Measurements from ENCODE around the gene S100PBP. TPM values are rescaled to one million over a fixed set of nuclear protein-coding genes. Genes with fewer than 3 reads are reported as not detected.

S100PBP gene
- total RNA-seq, 2 donors from 2014 or later: 15.6 to 27.0 TPM

DNA sequence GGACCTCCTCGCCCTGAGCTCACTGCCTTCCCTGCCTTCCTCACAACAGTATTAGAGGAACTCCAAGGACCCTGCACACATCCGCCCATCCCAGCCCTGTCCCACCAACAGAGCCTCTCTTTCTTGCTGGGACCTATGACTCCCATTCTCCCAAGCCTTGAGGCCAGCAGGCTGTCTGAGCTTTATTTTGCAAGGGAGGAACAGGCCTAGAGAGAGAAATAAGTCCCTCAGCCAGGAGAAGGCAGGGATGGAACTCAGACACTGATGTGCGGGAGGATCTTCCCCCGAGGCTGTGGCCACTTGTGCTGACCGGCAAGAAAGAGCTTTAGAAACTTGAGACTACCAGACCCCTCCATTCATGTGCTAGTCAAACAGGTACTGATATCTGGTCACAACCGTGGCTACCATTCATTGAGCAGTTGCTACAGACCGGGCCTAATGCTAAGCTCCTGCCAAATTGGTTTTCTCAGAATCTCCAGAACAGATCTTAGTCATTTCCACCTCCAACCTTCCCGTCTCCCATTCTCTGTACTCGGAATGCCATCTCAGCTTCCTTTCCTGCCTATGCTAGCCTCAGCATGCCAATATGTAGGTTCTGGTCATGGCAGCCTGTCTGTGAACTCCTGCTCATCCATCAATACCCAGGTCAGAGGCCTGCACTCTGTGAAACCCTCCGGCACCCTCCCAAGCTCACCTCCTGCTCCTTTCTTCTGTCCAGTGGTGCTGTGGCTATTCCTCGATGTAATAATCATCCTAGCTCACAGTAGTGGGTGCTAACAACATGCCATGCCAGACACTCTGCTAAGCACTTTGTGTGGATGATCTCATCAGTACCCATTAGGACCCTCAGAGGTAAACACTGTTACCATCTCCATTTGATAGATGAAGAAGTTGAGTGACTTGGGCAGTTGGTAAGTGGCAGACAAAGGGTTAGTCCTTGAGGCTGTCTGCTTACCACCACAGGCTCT lies 79.9 kb downstream of the S100PBP start:
- DNase-seq (no peak), ATAC-seq (no peak)
- H3K4me1 ChIP-seq: peaks cover 28% of the 10 kb centered on the region
- H3K4me3 ChIP-seq: no peak overlapping the region
- H3K9me3 ChIP-seq: no peaks in the 10 kb centered on the region
- WGBS, 2 donors: 84 to 87% methylated on average over 11 of the region's 11 CpGs
- no peak overlapping the region for H3K27ac ChIP-seq
- no peaks in the 10 kb centered on the region for H3K36me3 ChIP-seq (replicated peaks in 1 of 2; ENCODE audit: insufficient read depth in 1 of 2, low read depth in 2 of 2)
- H3K27me3 ChIP-seq: no peaks in the 10 kb centered on the region
- intact Hi-C loops (cut with DNase I): no loop called here
- TF ChIP-seq, protein P1, sequence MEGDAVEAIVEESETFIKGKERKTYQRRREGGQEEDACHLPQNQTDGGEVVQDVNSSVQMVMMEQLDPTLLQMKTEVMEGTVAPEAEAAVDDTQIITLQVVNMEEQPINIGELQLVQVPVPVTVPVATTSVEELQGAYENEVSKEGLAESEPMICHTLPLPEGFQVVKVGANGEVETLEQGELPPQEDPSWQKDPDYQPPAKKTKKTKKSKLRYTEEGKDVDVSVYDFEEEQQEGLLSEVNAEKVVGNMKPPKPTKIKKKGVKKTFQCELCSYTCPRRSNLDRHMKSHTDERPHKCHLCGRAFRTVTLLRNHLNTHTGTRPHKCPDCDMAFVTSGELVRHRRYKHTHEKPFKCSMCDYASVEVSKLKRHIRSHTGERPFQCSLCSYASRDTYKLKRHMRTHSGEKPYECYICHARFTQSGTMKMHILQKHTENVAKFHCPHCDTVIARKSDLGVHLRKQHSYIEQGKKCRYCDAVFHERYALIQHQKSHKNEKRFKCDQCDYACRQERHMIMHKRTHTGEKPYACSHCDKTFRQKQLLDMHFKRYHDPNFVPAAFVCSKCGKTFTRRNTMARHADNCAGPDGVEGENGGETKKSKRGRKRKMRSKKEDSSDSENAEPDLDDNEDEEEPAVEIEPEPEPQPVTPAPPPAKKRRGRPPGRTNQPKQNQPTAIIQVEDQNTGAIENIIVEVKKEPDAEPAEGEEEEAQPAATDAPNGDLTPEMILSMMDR (IDR thresholded peaks at IDR 0.05): no peak
- TF ChIP-seq POLR2A (IDR thresholded peaks at IDR 0.05): no peak

DNA sequence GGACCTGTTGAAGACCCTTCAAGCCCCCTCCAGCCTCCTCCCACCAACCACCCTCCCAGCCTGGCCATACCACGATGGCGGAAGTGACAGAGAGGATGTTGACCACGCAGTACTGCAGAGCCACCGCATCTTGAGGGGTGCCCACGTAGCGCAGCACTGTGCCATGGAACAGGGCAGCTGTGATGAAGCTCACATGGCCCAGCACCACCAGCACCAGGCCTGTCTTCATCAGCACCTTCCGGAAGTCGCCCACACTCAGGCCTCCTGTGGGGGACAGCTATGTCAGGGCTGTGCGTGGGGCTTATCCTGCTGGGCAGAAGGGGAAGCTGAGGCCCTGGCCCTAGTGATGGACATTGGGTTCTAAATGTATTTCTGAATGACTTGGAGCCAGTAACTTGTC lies 80.6 kb downstream of the S100PBP start:
- DNase-seq (no peak), ATAC-seq (no peak)
- Histone ChIP-seq H3K27me3 (no peaks in the 10 kb centered on the region), H3K4me3 (no peak overlapping the region), H3K4me1 (peaks cover 23% of the 10 kb centered on the region), H3K9me3 (no peaks in the 10 kb centered on the region), H3K36me3 (replicated peaks in 1 of 2; ENCODE audit: insufficient read depth in 1 of 2, low read depth in 2 of 2) (no peaks in the 10 kb centered on the region), H3K27ac (no peak overlapping the region)
- TF ChIP-seq, protein P1 (IDR thresholded peaks at IDR 0.05): no peak
- TF ChIP-seq POLR2A (IDR thresholded peaks at IDR 0.05): no peak
- WGBS, 2 donors: 93 to 100% methylated on average over 7 to 9 of the region's 9 CpGs
- intact Hi-C loops (cut with DNase I): no loop called here

DNA sequence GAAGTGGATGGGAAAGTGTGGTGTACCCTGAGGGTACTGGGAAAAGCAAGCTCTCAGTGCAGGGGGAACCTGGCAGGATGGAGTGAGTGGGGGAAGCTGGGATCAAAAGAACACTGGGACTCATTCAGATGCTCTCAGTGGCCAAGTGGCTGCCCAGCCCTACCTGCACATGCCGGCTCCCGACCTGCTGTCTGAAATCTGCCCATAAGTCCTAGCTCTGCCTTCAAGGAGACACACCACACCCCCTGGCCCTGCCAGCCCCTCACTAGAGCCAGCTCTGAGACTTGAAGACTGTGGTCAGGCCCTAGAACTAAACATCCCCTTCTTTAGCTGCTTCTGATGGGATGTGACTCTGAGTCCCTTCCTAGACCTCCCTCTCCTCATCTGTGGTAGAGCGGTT lies 81.5 kb downstream of the S100PBP start:
- 88 to 100% methylated on average over 3 of the region's 3 CpGs for WGBS, 2 donors
- Histone ChIP-seq H3K9me3 (no peaks in the 10 kb centered on the region), H3K27me3 (no peaks in the 10 kb centered on the region), H3K4me1 (peaks cover 18% of the 10 kb centered on the region), H3K27ac (no peak overlapping the region), H3K4me3 (no peak overlapping the region), H3K36me3 (replicated peaks in 1 of 2; ENCODE audit: insufficient read depth in 1 of 2, low read depth in 2 of 2) (no peaks in the 10 kb centered on the region)
- TF ChIP-seq, protein P1 (IDR thresholded peaks at IDR 0.05): no peak
- no peak for TF ChIP-seq POLR2A (IDR thresholded peaks at IDR 0.05)
- intact Hi-C loops (cut with DNase I): no loop called here
- ATAC-seq: no peak
- no peak for DNase-seq

DNA sequence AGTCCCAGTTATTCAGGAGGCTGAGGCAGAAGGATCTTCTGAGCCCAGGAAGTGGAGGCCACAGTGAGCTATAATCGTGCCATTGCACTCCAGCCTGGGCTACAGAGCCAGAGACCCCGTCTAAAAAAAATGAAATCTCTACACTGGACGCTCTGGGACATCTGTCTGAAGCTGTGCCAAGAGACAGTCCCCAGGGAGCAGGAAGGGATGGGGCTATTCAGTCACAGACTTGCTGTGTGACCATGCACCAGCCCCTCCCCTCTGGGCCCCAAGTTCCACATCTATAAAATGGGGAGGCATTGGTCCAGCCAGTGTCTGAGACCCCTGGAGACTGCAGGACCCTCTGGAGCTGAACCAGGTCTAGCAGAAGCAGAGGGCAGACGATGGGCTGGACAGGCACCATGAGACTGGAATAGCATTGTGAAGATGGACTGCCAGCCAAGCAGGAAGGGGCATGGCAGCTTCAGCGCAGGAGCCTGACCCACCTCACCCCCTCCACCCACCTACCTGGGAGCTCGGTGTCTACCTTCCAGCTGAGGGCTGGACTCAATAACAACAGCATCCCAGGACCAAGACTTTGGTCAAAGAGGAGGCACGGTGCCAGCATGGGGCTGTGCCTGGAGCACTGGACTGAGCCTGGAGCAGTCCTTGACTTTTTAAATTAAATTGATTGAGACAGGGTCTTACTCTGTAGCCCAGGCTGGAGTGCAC lies 82.3 kb downstream of the S100PBP start:
- H3K27ac ChIP-seq: no peak overlapping the region
- peak in 2 of 4 donors; percentile 31 to 42 for DNase-seq
- 70 to 76% methylated on average over 7 of the region's 7 CpGs for WGBS, 2 donors

More for the DNA sequence above, 82.3 kb downstream of the S100PBP start:
- Histone ChIP-seq H3K9me3 (no peaks in the 10 kb centered on the region), H3K4me3 (no peak overlapping the region), H3K27me3 (no peaks in the 10 kb centered on the region), H3K4me1 (peaks cover 26% of the 10 kb centered on the region), H3K36me3 (replicated peaks in 1 of 2; ENCODE audit: insufficient read depth in 1 of 2, low read depth in 2 of 2) (no peaks in the 10 kb centered on the region)
- ATAC-seq: no peak
- intact Hi-C loops (cut with DNase I): no loop called here
- TF ChIP-seq, protein P1 (IDR thresholded peaks at IDR 0.05): no peak
- TF ChIP-seq POLR2A (IDR thresholded peaks at IDR 0.05): no peak
